ENCODE measurements around the gene CT47C1.
"Not testable (repeated sequence)": the region's sequence is repeated elsewhere in the genome, so short reads cannot be mapped to it uniquely, and the experiment has no call there.

CT47C1 gene

GRCh38 chrX:119072744-119073143 lies at the start of gene CT47C1:
CT47C1 (plus strand) TSS chrX:119072993; CDS start chrX:119073226, 233 bp downstream.
- peak in 1 of 2 experiments; percentile 9 for DNase-seq (ENCODE audit: low read depth in 1 of 2, low spot score in 1 of 2)
- TF ChIP-seq JUND (IDR thresholded peaks at IDR 0.05; ENCODE audit: low read depth): no peak
- in situ Hi-C loops (cut with HindIII; ENCODE audit: low pct_unique_long_range_greater_than_20kb, low sequenced_read_pairs): no loop called here

DNA sequence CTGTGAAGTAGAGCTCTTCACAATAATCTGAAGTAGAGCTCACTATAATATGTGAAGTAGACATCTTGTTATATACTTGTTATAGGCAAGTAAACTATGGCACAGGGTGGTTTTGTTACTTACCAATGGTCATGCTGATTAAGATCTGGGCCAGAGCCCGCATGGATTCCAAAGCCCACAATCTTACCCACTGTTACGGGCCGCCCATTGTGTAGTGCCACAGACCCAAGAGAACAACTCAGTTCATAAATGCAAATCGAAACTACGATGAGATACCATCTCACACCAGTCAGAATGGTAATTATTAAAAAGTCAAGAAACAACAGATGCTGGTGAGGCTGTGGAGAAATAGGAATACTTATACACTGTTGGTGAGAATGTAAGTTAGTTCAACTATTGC lies 46.9 kb upstream of the CT47C1 start:
- in situ Hi-C loops (cut with HindIII; ENCODE audit: low pct_unique_long_range_greater_than_20kb, low sequenced_read_pairs): no loop called here
- no peak for TF ChIP-seq JUND (IDR thresholded peaks at IDR 0.05; ENCODE audit: low read depth)
- no peak for DNase-seq (ENCODE audit: low read depth in 1 of 2, low spot score in 1 of 2)

DNA sequence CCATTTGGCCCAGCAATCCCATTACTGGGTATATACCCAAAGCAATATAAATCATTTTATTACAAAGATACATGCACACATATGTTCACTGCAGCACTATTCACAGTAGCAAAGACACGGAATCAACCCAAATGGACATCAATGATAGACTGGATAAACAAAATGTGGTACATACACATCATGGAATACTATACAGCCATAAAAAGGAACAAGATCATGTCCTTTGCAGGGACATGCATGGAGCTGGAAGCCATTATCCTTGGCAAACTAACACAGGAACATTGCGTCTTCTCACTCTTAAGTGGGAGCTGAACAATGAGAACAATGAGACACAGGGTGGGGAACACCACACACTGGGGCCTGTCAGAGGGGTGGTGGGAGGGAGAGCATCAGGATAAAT lies 46.4 kb upstream of the CT47C1 start:
- DNase-seq (ENCODE audit: low read depth in 1 of 2, low spot score in 1 of 2); in situ Hi-C loops (cut with HindIII; ENCODE audit: low pct_unique_long_range_greater_than_20kb, low sequenced_read_pairs): not testable (repeated sequence)

GRCh38 chrX:119027960-119028732 lies 44.6 kb upstream of the CT47C1 start:
- DNase-seq (ENCODE audit: low read depth in 1 of 2, low spot score in 1 of 2); in situ Hi-C loops (cut with HindIII; ENCODE audit: low pct_unique_long_range_greater_than_20kb, low sequenced_read_pairs): not testable (repeated sequence)

DNA sequence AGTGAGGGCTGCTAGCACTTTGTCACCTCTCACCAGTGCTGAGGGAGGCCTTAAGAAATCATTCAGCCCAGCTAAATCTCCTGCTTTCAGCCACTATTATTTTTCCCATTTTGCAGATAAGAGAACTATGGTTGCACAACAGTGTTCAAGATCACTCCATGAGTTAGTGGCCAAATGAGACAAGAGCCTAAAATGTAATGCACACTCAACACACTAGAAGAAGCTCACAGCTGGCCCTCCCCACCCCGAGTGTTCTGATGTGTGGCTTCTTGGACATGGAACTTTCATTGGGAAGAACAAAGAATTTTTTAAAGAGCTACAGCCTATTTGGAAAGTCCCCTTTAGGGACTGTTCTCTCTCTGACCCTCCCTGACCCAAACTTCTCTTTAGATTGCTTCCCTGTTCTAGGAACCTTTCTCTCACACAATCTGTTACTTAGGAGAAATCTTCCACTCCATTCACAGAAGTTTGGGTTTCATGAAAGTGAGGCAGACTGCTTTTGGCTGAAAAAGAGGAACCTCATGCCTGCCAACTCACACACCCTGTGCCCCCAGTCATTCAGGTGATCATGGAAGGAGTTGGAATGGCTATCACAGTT lies 44.0 kb upstream of the CT47C1 start:
- TF ChIP-seq JUND (IDR thresholded peaks at IDR 0.05; ENCODE audit: low read depth): no peak
- DNase-seq (ENCODE audit: low read depth in 1 of 2, low spot score in 1 of 2): no peak

GRCh38 chrX:119029656-119030055 lies 43.1 kb upstream of the CT47C1 start:
- DNase-seq (ENCODE audit: low read depth in 1 of 2, low spot score in 1 of 2); in situ Hi-C loops (cut with HindIII; ENCODE audit: low pct_unique_long_range_greater_than_20kb, low sequenced_read_pairs): not testable (repeated sequence)

More for the DNA sequence above, 44.0 kb upstream of the CT47C1 start:
- in situ Hi-C loops (cut with HindIII; ENCODE audit: low pct_unique_long_range_greater_than_20kb, low sequenced_read_pairs): no loop called here

- in situ Hi-C loops (cut with HindIII; ENCODE audit: low pct_unique_long_range_greater_than_20kb, low sequenced_read_pairs): no loop called here
- no peak for DNase-seq (ENCODE audit: low read depth in 1 of 2, low spot score in 1 of 2)
- TF ChIP-seq JUND (IDR thresholded peaks at IDR 0.05; ENCODE audit: low read depth): no peak
Measured at GRCh38 chrX:119030990-119031389, 41.8 kb upstream of the CT47C1 start.

DNA sequence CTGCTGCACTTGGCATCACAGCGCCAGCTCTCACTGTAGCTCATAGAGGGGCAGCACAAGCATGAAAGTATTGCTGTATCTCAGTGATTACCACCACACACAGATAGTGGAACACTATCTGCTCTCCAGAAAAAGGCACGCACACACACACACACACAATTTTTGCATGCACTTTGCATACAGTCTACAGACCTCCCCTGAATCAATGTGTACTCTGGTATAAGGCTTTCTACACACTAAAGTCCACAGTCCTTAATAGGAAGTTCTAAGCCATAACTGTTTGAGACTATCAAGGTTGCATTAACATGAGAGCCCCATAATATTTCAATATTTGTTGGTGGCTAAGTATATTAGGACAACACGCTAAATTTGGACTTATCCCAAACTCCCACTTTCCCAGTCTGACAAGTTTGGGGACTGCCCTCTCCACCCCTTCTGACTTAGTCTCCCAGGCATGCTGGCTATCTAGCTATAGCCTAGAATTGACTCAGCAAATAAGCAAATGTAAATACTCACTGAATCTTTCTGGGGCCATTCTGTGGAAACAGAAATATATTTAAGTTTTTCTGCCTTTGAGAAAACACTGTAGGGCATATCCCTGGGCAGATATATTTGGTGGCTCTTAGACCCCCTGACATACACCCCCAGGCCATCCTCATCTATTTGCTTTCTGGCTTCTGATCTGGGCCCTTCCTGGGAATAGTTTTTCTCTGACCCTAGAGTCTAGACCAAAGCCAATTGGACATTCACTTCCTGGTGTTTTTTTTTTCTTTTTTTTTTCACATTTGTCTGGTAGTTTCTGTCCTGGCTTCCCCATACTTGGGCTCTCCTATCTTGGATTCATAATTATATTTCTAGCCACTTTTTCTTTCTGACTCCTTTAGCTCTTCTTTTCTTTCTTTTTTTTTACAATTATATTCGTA lies 36.4 kb upstream of the CT47C1 start:
- no peak for DNase-seq (ENCODE audit: low read depth in 1 of 2, low spot score in 1 of 2)
- TF ChIP-seq JUND (IDR thresholded peaks at IDR 0.05; ENCODE audit: low read depth): no peak
- in situ Hi-C loops (cut with HindIII; ENCODE audit: low pct_unique_long_range_greater_than_20kb, low sequenced_read_pairs): no loop called here

DNA sequence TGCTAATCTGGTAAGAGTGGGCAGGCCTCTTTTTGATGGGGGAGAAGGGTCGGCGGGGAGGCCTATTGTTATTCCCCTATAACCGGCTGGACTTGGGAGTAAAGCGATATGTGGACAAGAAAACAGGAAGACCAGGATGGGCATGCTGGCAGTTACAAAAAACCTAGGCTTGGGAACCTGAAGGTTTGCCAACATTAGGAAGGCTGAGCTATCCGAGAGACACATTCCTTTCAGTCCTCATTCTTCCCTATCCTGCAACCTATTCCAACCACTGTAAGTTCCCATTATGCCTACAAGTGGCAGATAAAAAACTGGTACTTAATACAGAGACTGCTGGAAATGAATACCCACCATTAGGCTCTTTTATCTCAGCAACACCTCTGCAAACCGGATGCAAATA lies 32.4 kb upstream of the CT47C1 start:
- no peak for DNase-seq (ENCODE audit: low read depth in 1 of 2, low spot score in 1 of 2)
- TF ChIP-seq JUND (IDR thresholded peaks at IDR 0.05; ENCODE audit: low read depth): no peak
- in situ Hi-C loops (cut with HindIII; ENCODE audit: low pct_unique_long_range_greater_than_20kb, low sequenced_read_pairs): no loop called here

DNA sequence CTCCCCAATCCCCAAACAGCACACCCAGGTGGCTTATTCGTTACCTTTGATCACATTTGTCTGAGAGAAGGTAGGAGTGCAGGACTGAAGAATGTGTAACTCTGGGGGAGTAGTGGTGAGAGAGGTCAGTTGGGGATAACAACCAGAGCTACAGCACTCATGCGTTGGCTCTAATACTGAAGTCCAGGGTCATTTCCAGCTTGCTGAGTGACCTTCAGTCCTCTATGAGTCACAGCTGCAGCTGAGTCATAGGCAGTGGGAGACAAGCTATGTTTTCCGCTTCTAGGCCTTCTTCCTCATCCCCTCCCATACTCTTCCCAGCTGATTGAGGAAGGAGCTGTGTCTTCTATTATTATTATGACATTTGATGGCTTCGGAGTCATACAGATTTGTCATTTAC lies 31.6 kb upstream of the CT47C1 start:
- no peak for TF ChIP-seq JUND (IDR thresholded peaks at IDR 0.05; ENCODE audit: low read depth)
- DNase-seq (ENCODE audit: low read depth in 1 of 2, low spot score in 1 of 2): no peak
- in situ Hi-C loops (cut with HindIII; ENCODE audit: low pct_unique_long_range_greater_than_20kb, low sequenced_read_pairs): no loop called here

DNA sequence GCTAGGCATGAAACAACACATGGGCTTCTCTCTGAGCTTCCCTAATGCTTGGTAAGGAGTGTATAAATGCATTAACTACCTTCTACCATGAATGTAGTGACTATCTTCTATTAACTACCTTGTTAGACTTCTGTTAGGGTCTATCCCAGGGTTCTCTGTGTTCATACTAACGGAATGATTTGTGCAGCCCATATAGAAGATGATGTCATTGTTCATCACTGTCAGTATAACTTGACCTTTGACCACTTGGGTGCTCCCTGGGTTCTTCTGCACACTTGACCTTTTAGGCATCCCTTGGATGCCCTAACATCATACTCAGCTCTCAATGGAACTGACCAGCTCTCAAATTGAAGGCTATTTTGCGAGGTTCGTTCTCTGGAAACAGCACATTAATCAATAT lies 30.8 kb upstream of the CT47C1 start:
- no peak for TF ChIP-seq JUND (IDR thresholded peaks at IDR 0.05; ENCODE audit: low read depth)
- in situ Hi-C loops (cut with HindIII; ENCODE audit: low pct_unique_long_range_greater_than_20kb, low sequenced_read_pairs): no loop called here
- no peak for DNase-seq (ENCODE audit: low read depth in 1 of 2, low spot score in 1 of 2)

GRCh38 chrX:119042996-119043395 lies 29.8 kb upstream of the CT47C1 start:
- TF ChIP-seq JUND (IDR thresholded peaks at IDR 0.05; ENCODE audit: low read depth): no peak
- DNase-seq (ENCODE audit: low read depth in 1 of 2, low spot score in 1 of 2): peak in 1 of 2 experiments; percentile 3
- in situ Hi-C loops (cut with HindIII; ENCODE audit: low pct_unique_long_range_greater_than_20kb, low sequenced_read_pairs): no loop called here

DNA sequence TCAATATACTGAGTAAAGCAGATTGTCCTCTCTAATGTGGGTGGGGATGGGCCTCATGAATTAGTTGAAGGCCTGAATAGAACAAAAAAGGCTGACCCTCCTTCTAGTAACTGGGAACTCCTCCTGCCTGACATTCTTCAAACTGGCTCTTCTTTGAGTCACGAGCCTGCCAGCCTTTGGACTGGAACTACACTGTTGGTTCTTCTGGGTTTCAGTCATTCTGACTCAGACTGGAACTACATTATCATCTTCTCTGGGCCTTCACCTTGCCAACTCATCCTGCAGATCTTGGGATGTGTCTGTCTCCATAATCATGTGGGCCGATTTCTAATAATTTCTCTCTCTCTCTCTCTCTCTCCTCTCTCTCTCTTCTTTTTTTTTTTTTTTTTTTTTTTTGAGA lies 26.9 kb upstream of the CT47C1 start:
- no peak for TF ChIP-seq JUND (IDR thresholded peaks at IDR 0.05; ENCODE audit: low read depth)
- DNase-seq (ENCODE audit: low read depth in 1 of 2, low spot score in 1 of 2): no peak
- in situ Hi-C loops (cut with HindIII; ENCODE audit: low pct_unique_long_range_greater_than_20kb, low sequenced_read_pairs): no loop called here
